ENCODE results near the gene SMIM41.

DNA sequence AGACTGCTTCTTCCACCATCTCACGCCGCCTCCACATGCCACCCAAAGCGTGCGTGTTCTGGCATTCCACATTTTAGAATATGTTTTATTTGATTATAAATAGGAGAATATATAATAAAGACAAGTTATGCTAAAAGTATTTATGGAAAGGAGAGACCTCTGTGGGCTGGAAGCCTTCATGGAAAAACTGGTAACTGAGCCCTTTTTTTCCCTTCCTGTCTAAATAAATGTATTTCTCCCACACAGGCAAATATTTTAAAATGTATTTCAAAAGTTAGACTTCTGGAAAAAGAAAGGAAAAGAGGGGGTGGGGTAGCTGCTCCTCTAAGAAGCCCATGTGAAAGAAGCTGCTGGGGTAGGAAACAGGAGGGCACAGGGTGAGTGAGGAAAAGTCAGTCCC, 44.3 kb upstream of the SMIM41 start:
- TF ChIP-seq, protein P1, sequence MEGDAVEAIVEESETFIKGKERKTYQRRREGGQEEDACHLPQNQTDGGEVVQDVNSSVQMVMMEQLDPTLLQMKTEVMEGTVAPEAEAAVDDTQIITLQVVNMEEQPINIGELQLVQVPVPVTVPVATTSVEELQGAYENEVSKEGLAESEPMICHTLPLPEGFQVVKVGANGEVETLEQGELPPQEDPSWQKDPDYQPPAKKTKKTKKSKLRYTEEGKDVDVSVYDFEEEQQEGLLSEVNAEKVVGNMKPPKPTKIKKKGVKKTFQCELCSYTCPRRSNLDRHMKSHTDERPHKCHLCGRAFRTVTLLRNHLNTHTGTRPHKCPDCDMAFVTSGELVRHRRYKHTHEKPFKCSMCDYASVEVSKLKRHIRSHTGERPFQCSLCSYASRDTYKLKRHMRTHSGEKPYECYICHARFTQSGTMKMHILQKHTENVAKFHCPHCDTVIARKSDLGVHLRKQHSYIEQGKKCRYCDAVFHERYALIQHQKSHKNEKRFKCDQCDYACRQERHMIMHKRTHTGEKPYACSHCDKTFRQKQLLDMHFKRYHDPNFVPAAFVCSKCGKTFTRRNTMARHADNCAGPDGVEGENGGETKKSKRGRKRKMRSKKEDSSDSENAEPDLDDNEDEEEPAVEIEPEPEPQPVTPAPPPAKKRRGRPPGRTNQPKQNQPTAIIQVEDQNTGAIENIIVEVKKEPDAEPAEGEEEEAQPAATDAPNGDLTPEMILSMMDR (IDR thresholded peaks at IDR 0.05; ENCODE audit: poor library complexity, severe bottlenecking): no peak
- no peak for TF ChIP-seq POLR2AphosphoS5 (IDR thresholded peaks at IDR 0.05)
- no peak for TF ChIP-seq TAF1 (IDR thresholded peaks at IDR 0.05; ENCODE audit: low read depth)
- no peak for TF ChIP-seq EZH2 (IDR thresholded peaks at IDR 0.05; ENCODE audit: borderline replicate concordance, insufficient read depth, low read length, poor library complexity, severe bottlenecking)
- TF ChIP-seq SMC3 (conservative IDR thresholded peaks at IDR 0.05; ENCODE audit: poor library complexity): no peak
- no peak for TF ChIP-seq EP300 (conservative IDR thresholded peaks at IDR 0.05; ENCODE audit: poor library complexity, severe bottlenecking)
- TF ChIP-seq, protein P2, sequence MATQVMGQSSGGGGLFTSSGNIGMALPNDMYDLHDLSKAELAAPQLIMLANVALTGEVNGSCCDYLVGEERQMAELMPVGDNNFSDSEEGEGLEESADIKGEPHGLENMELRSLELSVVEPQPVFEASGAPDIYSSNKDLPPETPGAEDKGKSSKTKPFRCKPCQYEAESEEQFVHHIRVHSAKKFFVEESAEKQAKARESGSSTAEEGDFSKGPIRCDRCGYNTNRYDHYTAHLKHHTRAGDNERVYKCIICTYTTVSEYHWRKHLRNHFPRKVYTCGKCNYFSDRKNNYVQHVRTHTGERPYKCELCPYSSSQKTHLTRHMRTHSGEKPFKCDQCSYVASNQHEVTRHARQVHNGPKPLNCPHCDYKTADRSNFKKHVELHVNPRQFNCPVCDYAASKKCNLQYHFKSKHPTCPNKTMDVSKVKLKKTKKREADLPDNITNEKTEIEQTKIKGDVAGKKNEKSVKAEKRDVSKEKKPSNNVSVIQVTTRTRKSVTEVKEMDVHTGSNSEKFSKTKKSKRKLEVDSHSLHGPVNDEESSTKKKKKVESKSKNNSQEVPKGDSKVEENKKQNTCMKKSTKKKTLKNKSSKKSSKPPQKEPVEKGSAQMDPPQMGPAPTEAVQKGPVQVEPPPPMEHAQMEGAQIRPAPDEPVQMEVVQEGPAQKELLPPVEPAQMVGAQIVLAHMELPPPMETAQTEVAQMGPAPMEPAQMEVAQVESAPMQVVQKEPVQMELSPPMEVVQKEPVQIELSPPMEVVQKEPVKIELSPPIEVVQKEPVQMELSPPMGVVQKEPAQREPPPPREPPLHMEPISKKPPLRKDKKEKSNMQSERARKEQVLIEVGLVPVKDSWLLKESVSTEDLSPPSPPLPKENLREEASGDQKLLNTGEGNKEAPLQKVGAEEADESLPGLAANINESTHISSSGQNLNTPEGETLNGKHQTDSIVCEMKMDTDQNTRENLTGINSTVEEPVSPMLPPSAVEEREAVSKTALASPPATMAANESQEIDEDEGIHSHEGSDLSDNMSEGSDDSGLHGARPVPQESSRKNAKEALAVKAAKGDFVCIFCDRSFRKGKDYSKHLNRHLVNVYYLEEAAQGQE (IDR thresholded peaks at IDR 0.05; ENCODE audit: borderline replicate concordance): no peak
